ENCODE results near the gene USP3. TPM values are rescaled to one million over a fixed set of nuclear protein-coding genes. Genes with fewer than 3 reads are reported as not detected.

Gene USP3
- total RNA-seq, 4 donors from 2014 or later: 36.6 to 50.3 (median 45.5) TPM

GRCh38 chr15:63600001-63600615 is 95.7 kb downstream of the USP3 start:
- ATAC-seq: peak; percentile 6

GRCh38 chr15:63600616-63601025 is 96.2 kb downstream of the USP3 start:
- H3K27ac ChIP-seq: peak overlapping the region; percentile 66 to 95 (median 94)
- no CpG with 5 or more reads among the region's 60 CpGs for WGBS, 2 donors (ENCODE audit: low coverage in 1 of 2)
- no peaks in the 10 kb centered on the region for H3K27me3 ChIP-seq
- peak overlapping the region; percentile 76 for H3K4me3 ChIP-seq
- peak in 3 of 4 experiments; percentile 20 to 51 (median 32) for TF ChIP-seq CTCF (IDR thresholded peaks at IDR 0.05)
- TF ChIP-seq POLR2A (IDR thresholded peaks at IDR 0.05): peak; percentile 74 to 86
- TF ChIP-seq POLR2AphosphoS5 (IDR thresholded peaks at IDR 0.05): peak; percentile 95
- no peak for TF ChIP-seq EP300 (IDR thresholded peaks at IDR 0.05)
- H3K4me1 ChIP-seq: peaks cover 4 to 75% (median 26%) of the 10 kb centered on the region in 3 donors
- peak; percentile 84 for ATAC-seq
- no peaks in the 10 kb centered on the region for H3K9me3 ChIP-seq
- H3K36me3 ChIP-seq: no peaks in the 10 kb centered on the region

More at GRCh38 chr15:63600001-63600615, 95.7 kb downstream of the USP3 start:
- H3K27ac ChIP-seq: peak overlapping the region; percentile 66 to 95 (median 94)
- no peaks in the 10 kb centered on the region for H3K9me3 ChIP-seq
- peaks cover 9 to 76% (median 31%) of the 10 kb centered on the region in 3 donors for H3K4me1 ChIP-seq
- 90% methylated on average over 2 of the region's 26 CpGs; no CpG with 5 or more reads in 1 of the 2 donors for WGBS, 2 donors (ENCODE audit: low coverage in 1 of 2)
- no peaks in the 10 kb centered on the region for H3K36me3 ChIP-seq
- TF ChIP-seq EP300 (IDR thresholded peaks at IDR 0.05) (no peak), CTCF (IDR thresholded peaks at IDR 0.05) (no peak), POLR2AphosphoS5 (IDR thresholded peaks at IDR 0.05) (no peak), POLR2A (IDR thresholded peaks at IDR 0.05) (no peak)
- H3K4me3 ChIP-seq: peak overlapping the region; percentile 45 to 76
- no peaks in the 10 kb centered on the region for H3K27me3 ChIP-seq

- Histone ChIP-seq H3K27me3 (no peaks in the 10 kb centered on the region), H3K4me3 (peak overlapping the region; percentile 76), H3K4me1 (peaks cover 1 to 75% (median 23%) of the 10 kb centered on the region in 3 donors), H3K9me3 (no peaks in the 10 kb centered on the region), H3K27ac (peak overlapping the region; percentile 65 to 95 (median 94)), H3K36me3 (no peaks in the 10 kb centered on the region)
- 0% methylated on average over 2 of the region's 63 CpGs; no CpG with 5 or more reads in 1 of the 2 donors for WGBS, 2 donors (ENCODE audit: low coverage in 1 of 2)
- peak; percentile 6 for ATAC-seq
- no peak for TF ChIP-seq POLR2AphosphoS5 (IDR thresholded peaks at IDR 0.05)
- peak in 1 of 4 experiments; percentile 8 for TF ChIP-seq CTCF (IDR thresholded peaks at IDR 0.05)
Observed at GRCh38 chr15:63601026-63601703, 96.8 kb downstream of the USP3 start.

- Histone ChIP-seq H3K9me3 (no peaks in the 10 kb centered on the region), H3K4me3 (peak overlapping the region; percentile 76), H3K4me1 (peaks cover 0 to 74% (median 17%) of the 10 kb centered on the region in 3 donors), H3K27me3 (no peaks in the 10 kb centered on the region), H3K36me3 (peaks cover 0 to 4% of the 10 kb centered on the region in 2 donors), H3K27ac (peak overlapping the region in 3 of 4 donors; percentile 93 to 95 (median 94))
- ATAC-seq: no peak
- 49% methylated on average over 8 of the region's 9 CpGs; no CpG with 5 or more reads in 1 of the 2 donors for WGBS, 2 donors (ENCODE audit: low coverage in 1 of 2)
- no peak for TF ChIP-seq POLR2AphosphoS5 (IDR thresholded peaks at IDR 0.05)
- TF ChIP-seq CTCF (IDR thresholded peaks at IDR 0.05): no peak
- TF ChIP-seq POLR2A (IDR thresholded peaks at IDR 0.05): no peak
- no peak for TF ChIP-seq EP300 (IDR thresholded peaks at IDR 0.05)
Observed at GRCh38 chr15:63601704-63602185, 97.4 kb downstream of the USP3 start.

All from gastroesophageal sphincter (tissue), 4 donors.